ENCODE data around the gene HMOX2.

The HMOX2 gene, protein sequence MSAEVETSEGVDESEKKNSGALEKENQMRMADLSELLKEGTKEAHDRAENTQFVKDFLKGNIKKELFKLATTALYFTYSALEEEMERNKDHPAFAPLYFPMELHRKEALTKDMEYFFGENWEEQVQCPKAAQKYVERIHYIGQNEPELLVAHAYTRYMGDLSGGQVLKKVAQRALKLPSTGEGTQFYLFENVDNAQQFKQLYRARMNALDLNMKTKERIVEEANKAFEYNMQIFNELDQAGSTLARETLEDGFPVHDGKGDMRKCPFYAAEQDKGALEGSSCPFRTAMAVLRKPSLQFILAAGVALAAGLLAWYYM
- total RNA-seq = 42.7 to 81.9 reads per million in 2 donors

DNA sequence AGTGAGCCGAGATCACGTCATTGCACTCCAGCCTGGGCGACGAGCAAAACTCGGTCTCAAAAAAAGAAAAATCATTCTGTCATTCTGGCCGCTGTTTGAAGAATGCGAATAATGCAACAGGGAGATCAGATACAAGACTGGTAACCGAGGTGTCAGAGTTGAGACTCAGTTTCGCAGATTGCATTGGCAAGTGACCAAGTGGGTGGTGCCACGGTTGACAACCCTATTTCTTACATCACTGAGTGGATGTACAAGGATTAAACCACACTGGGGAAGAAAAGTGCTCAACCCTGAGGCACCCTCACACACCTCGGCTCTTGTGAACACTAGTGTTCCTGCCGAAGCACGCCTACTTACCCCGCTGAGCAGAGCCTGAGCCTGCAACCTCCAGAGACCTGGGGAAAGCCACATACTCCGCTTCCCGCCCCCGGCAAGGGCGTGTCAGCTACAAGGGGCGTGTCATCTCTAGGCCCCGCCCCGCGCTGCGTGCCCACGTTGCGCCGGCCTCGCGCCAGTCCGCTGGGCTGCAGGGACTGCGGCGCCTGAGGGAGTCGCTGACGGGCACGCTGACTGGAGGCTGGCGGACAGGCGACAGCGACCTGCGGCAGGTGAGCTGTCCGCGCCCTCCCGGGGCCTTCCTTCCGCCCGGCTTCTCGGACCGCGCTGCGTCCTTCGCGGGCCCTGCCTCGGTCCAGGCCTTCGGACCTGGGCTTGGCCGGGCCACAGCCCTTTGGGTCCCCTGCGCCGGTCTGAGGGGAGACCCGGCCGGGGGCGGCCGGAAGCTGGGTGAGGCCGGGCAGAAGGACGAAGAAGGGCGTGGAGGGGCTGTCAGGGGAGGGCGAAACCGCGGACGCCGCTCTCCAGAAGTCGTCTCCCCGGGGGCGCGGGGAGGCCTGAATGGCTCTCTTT, at the start of gene HMOX2:
TSS of gene HMOX2 (plus strand) at position 519 of the 909 bp plus-strand sequence. CDS start 29,127 bp downstream, outside the sequence.
- peak; percentile 88 for DNase-seq

- DNase-seq = no peak
Observed at GRCh38 chr16:4426722-4427372, 49.4 kb upstream of the HMOX2 start.

DNA sequence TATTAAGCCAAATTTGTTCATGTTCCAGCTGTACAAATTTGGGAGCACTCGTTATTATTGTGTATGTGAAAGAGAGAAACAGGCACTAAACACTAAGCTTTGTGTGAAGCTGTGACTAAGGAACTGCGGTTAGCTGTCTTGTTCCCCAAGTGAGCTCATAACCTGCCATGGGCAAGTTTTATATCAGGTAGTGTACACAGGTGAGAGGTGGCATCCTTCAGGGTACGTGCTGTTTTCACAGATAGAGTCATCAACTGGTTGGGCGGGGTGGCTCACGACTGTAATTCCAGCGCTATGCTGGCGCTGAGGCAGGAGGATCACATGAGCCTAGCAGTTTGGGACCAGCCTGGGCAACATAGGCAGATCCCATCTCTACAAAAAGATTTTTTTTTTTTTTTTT, 47.7 kb upstream of the HMOX2 start:
- DNase-seq = no peak

DNA sequence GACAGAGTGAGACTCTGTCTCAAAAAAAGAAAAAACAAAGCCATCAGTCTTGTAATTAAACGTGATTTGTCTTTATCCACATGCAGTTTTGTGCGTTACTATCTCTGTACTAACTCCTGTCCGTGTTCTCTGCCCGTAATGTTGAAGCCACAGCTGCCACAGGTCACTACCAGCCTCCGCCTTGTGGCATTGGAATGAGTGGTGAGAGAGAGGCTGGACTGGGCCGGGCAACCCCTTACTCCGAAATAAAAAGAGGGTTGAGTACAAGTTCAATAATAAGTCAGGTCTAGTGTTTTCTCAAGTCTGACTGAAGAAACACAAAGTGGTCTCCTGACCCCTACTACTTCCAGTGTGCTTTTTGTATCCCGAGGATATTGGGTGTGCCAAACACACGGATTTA, 45.2 kb upstream of the HMOX2 start:
- DNase-seq = no peak

GRCh38 chr16:4433228-4433627, 43.0 kb upstream of the HMOX2 start:
- DNase-seq = no peak

- DNase-seq = no peak
Observed at GRCh38 chr16:4433914-4434787, 42.0 kb upstream of the HMOX2 start.

DNA sequence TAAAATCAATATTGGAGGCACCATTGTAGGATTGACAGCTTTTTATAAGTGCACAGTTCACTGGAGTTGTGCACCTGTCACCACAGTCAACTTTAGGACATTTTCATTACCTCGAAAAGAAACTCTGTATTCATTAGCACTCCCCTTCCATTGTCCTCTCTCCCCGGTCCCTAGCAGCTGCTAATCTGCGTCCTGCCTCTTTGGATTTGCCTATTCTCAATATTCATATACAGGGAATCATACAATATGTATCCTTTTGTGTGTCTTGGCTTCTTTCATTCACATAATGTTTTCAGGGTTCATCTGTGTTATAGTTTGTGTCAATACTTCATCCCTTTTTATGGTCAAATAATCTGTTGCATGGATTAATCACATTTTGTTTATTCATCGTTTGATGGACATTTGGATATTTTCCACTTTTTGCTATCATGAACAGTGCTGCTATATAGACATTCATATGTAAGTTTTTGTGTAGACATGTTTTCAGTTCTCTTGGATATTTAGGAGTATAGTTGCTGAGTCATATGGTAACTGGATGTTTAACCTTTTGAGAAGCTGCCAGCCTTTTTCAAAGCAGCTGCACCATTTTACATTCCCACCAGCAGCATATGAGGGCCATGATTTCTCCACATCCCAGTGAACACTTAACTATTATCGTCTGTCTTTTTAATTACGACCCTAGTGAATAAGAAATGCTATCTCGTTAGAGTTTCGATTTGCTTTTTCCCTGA, 40.7 kb upstream of the HMOX2 start:
- no peak for DNase-seq

DNA sequence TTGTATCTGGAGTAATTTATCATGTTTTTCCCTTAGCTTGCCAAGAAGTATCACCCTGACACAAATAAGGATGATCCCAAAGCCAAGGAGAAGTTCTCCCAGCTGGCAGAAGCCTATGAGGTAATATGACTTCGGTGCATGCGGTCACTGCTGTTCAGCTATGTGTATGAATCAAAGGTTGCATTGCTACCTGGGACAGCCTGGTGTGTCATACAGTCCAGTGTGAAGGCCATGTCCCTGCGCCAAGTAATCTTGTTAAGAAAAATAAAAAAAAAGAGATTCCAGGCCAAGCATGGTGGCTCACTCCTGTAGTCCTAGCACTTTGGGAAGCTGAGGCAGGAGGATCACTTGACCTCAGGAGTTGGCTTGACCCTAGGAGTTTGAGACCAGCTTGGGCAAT, 38.8 kb upstream of the HMOX2 start:
- DNase-seq = no peak

DNA sequence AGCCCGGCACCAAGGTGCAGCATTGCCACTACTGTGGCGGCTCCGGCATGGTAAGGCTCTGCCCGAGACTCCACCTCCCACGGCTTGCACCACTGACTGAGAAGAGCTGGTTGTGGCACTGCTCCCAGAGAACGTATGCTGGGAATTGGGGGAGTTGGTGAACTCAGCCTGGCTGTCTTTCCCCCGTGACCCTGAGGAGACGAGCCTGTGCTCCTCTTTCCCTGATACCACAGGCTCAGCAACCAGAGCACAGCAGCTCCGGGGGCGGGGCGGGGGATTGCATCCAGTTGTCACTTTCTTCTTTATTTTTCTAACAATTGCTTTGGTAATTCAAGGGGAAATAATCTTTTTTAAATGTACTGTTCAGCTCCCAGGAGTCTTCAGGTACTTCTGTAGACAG, 33.8 kb upstream of the HMOX2 start:
- no peak for DNase-seq

GRCh38 chr16:4443271-4443670, 32.9 kb upstream of the HMOX2 start:
- no peak for DNase-seq

DNA sequence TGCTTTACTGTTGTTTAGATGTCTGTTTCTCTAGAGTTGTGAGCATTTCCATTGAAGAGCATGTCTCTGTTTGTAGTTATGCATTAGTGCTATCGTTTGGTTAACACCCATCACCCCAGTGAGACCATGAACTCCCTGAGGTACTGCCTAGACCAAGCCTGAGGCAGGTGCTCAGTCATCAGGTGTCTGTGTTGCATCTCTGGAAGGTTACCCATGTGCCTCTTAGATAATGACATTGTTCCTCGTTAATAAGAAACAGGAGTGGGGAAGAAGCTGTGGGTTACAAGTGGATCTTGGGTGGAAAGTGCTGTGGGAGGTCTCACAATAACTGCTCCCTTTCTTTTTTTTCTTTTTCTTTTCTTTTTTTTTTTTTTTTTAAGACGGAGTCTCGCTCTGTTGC, 32.2 kb upstream of the HMOX2 start:
- DNase-seq = no peak

- no peak for DNase-seq
Observed at GRCh38 chr16:4450430-4450829, 25.8 kb upstream of the HMOX2 start.

DNA sequence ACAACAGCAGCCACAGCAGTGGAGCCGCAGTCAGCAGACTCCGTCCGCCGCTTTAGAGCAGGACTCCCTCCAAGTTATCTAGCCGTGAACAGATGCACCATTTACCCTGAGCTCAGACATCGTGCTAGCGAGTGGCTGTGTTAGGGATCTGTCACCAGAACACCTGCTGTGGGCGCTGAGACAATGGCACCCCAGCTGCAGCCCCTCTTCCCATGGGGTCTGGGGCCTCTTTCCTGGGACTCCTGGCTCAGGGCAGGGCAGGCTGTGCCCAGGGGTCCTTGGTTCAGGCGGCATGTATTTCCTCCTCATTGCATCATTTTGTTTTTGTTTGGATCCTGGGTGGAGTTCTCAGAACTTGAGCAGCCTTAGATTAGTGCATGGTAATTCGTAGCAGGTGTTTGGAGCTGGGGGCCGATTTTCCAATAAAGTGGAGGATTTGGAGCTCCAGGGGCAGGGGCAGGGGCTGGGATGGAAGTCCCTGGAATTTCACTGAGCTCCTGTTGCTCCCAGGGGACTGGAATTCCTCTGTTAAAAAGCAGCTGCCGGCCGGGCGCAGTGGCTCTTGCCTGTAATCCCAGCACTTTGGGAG, 25.2 kb upstream of the HMOX2 start:
- DNase-seq = no peak

GRCh38 chr16:4452674-4453073, 23.5 kb upstream of the HMOX2 start:
- no peak for DNase-seq

DNA sequence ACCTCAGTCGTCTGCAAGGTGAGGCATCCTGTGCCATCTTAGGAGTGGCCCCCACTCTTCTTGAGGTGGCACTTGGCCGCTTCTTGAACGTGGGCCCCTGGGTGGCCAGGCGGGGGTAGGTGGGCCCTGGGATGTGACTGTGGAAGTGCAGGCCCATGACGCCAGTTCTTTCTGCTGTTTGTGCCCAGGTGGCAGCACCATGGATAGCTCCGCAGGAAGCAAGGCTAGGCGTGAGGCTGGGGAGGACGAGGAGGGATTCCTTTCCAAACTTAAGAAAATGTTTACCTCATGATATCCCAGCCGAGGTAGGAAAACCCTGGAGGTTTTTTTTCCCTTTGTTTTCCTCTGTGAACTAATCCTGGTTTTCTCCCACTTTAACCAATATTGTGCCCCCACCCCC, 21.6 kb upstream of the HMOX2 start:
- DNase-seq = no peak

GRCh38 chr16:4455081-4455480, 21.1 kb upstream of the HMOX2 start:
- DNase-seq = no peak

GRCh38 chr16:4455951-4456350, 20.2 kb upstream of the HMOX2 start:
- DNase-seq = no peak

DNA sequence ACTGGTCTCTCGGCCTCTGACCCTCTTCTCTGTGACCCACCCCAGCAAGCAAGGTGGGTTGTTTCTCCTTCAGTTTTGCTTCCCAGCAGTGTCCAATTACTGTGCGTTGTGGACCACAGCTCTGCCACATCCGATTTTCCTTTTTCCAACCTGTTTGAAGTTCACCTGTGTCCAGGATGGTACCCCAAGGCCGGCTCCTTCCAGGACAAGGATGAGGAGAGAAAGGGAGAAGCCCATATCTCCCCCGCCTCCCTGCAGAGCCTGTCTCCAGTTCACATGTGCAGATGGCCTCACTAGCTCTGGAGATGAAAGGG, 15.3 kb upstream of the HMOX2 start:
- DNase-seq = no peak

- no peak for DNase-seq
Observed at GRCh38 chr16:4461250-4462085, 14.7 kb upstream of the HMOX2 start.

- no peak for DNase-seq
Observed at GRCh38 chr16:4463522-4464163, 12.6 kb upstream of the HMOX2 start.
